SK-N-SH treated with all-trans-retinoic acid at 6 μM for 48 hours (cell line): ENCODE measurements around the gene CCDC182.

Source experiments
- ARNTL ChIP-seq: fragments of 450-650 bp; formaldehyde crosslinking; IDR thresholded peaks from 2 replicates; pipeline ENCODE4 v1.5.0; 2020; ENCODE audit warnings: low read depth, mild to moderate bottlenecking, moderate library complexity, borderline replicate concordance
- CSDC2 ChIP-seq: fragments of 250-450 bp; sonication (Bioruptor Pico); IDR thresholded peaks from 2 replicates; pipeline ENCODE4 v1.5.0; 2020; ENCODE audit warnings: mild to moderate bottlenecking, moderate library complexity
- CSRNP3 ChIP-seq: fragments of 250-450 bp; sonication (Bioruptor Pico); IDR thresholded peaks from 2 replicates; pipeline ENCODE4 v1.5.1; 2021; ENCODE audit warnings: mild to moderate bottlenecking, moderate library complexity
- ESRRG ChIP-seq: fragments of 250-450 bp; sonication (Bioruptor Pico); IDR thresholded peaks from 2 replicates; pipeline ENCODE4 v1.6.1; 2021; ENCODE audit warnings: mild to moderate bottlenecking
- TOX ChIP-seq: fragments of 250-450 bp; sonication (Bioruptor Pico); IDR thresholded peaks from 2 replicates; pipeline ENCODE4 v1.8.0; 2021; ENCODE audit warnings: mild to moderate bottlenecking, moderate library complexity, borderline replicate concordance
- TSHZ2 ChIP-seq: fragments of 250-450 bp; sonication (Bioruptor Pico); IDR thresholded peaks from 2 replicates; pipeline ENCODE4 v1.5.0; 2020; ENCODE audit warnings: mild to moderate bottlenecking, moderate library complexity
- ZC3H10 ChIP-seq: fragments of 250-450 bp; sonication (Bioruptor Pico); IDR thresholded peaks from 2 replicates; pipeline ENCODE4 v1.5.1; 2021; ENCODE audit warnings: mild to moderate bottlenecking, moderate library complexity
- ZFP3 ChIP-seq: fragments of 250-450 bp; sonication (Bioruptor Pico); IDR thresholded peaks from 2 replicates; pipeline ENCODE4 v1.5.0; 2020; ENCODE audit warnings: mild to moderate bottlenecking, moderate library complexity
- ZFP30 ChIP-seq: fragments of 450-650 bp; formaldehyde crosslinking; IDR thresholded peaks from 2 replicates; pipeline ENCODE4 v1.5.0; 2022; ENCODE audit warnings: mild to moderate bottlenecking, moderate library complexity
- ZNF70 ChIP-seq: fragments of 450-650 bp; formaldehyde crosslinking; IDR thresholded peaks from 2 replicates; pipeline ENCODE4 v1.5.0; 2020; ENCODE audit warnings: mild to moderate bottlenecking, moderate library complexity
- ZNF8 ChIP-seq: fragments of 450-650 bp; formaldehyde crosslinking; IDR thresholded peaks from 2 replicates; pipeline ENCODE4 v1.5.0; 2020; ENCODE audit warnings: mild to moderate bottlenecking, moderate library complexity
- TF ChIP-seq, protein P1 (sequence below): fragments of 250-450 bp; sonication (Bioruptor Pico); IDR thresholded peaks from 2 replicates; pipeline ENCODE4 v1.5.1; 2020; ENCODE audit warnings: low read depth, mild to moderate bottlenecking, moderate library complexity
- TF ChIP-seq, protein P2 (sequence below): fragments of 250-450 bp; sonication (Bioruptor Pico); IDR thresholded peaks from 2 replicates; pipeline ENCODE4 v1.8.0; 2020; ENCODE audit warnings: mild to moderate bottlenecking, moderate library complexity, borderline replicate concordance
- TF ChIP-seq, protein P3 (sequence below): fragments of 250-450 bp; sonication (Bioruptor Pico); IDR thresholded peaks from 2 replicates; pipeline ENCODE4 v1.8.0; 2021; ENCODE audit warnings: low read depth, mild to moderate bottlenecking, moderate library complexity, borderline replicate concordance

GRCh38 chr17:57747221-57748017 is 2.3 kb upstream of the CCDC182 start:
- no peak for TF ChIP-seq ZFP3 (CRISPR knock-in tag)
- no peak for TF ChIP-seq ZNF70 (CRISPR knock-in tag)
- TF ChIP-seq ZNF8 (CRISPR knock-in tag): no peak
- TF ChIP-seq, protein P1, sequence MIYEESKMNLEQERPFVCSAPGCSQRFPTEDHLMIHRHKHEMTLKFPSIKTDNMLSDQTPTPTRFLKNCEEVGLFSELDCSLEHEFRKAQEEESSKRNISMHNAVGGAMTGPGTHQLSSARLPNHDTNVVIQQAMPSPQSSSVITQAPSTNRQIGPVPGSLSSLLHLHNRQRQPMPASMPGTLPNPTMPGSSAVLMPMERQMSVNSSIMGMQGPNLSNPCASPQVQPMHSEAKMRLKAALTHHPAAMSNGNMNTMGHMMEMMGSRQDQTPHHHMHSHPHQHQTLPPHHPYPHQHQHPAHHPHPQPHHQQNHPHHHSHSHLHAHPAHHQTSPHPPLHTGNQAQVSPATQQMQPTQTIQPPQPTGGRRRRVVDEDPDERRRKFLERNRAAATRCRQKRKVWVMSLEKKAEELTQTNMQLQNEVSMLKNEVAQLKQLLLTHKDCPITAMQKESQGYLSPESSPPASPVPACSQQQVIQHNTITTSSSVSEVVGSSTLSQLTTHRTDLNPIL: no peak
- no peak for TF ChIP-seq ZFP30 (CRISPR knock-in tag)
- 0 out of 2 replicates have a peak, but pooled peaks have one; percentile 42 for TF ChIP-seq TSHZ2
- TF ChIP-seq CSRNP3 (CRISPR knock-in tag): no peak
- TF ChIP-seq, protein P2, sequence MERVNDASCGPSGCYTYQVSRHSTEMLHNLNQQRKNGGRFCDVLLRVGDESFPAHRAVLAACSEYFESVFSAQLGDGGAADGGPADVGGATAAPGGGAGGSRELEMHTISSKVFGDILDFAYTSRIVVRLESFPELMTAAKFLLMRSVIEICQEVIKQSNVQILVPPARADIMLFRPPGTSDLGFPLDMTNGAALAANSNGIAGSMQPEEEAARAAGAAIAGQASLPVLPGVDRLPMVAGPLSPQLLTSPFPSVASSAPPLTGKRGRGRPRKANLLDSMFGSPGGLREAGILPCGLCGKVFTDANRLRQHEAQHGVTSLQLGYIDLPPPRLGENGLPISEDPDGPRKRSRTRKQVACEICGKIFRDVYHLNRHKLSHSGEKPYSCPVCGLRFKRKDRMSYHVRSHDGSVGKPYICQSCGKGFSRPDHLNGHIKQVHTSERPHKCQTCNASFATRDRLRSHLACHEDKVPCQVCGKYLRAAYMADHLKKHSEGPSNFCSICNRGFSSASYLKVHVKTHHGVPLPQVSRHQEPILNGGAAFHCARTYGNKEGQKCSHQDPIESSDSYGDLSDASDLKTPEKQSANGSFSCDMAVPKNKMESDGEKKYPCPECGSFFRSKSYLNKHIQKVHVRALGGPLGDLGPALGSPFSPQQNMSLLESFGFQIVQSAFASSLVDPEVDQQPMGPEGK (CRISPR knock-in tag): no peak
- no peak for TF ChIP-seq CSDC2 (CRISPR knock-in tag)
- TF ChIP-seq, protein P3, sequence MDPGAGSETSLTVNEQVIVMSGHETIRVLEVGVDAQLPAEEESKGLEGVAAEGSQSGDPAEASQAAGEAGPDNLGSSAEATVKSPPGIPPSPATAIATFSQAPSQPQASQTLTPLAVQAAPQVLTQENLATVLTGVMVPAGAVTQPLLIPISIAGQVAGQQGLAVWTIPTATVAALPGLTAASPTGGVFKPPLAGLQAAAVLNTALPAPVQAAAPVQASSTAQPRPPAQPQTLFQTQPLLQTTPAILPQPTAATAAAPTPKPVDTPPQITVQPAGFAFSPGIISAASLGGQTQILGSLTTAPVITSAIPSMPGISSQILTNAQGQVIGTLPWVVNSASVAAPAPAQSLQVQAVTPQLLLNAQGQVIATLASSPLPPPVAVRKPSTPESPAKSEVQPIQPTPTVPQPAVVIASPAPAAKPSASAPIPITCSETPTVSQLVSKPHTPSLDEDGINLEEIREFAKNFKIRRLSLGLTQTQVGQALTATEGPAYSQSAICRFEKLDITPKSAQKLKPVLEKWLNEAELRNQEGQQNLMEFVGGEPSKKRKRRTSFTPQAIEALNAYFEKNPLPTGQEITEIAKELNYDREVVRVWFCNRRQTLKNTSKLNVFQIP (CRISPR knock-in tag): no peak
- TF ChIP-seq ESRRG (CRISPR knock-in tag): no peak
- no peak for TF ChIP-seq TOX (CRISPR knock-in tag)
- no peak for TF ChIP-seq ARNTL
- TF ChIP-seq ZC3H10: no peak
